Body of pancreas (tissue), 4 donors: ENCODE measurements around the gene FAM83B. TPM values are rescaled to one million over a fixed set of nuclear protein-coding genes. Genes with fewer than 3 reads are reported as not detected.
"Not testable (repeated sequence)": the region's sequence is repeated elsewhere in the genome, so short reads cannot be mapped to it uniquely, and the experiment has no call there.

Experiments used
- ATAC-seq: fragments of 150-250 bp; one replicate; pipeline ENCODE4 v1.9.1; 2016
- DNase-seq, 4 donors: peaks; one replicate each; pipeline ENCODE4 v3.0.0-alpha.2; 2019
- H3K27ac ChIP-seq, 4 donors: fragments of 200-600 bp; sonication (generic); 1 replicate in 3 of 4; 2 replicates in 1 of 4; pipeline versions ENCODE4 v1.5.1 to v1.6.1; 2016 to 2019; ENCODE audit warnings: mild to moderate bottlenecking in 1 of 4, mixed read lengths in 1 of 4, moderate library complexity in 1 of 4
- H3K27me3 ChIP-seq, 2 donors: fragments of 200-600 bp; sonication (generic); one replicate each; pipeline ENCODE4 v1.6.0; 2016; ENCODE audit warnings: mild to moderate bottlenecking in 1 of 2
- H3K36me3 ChIP-seq, 2 donors: fragments of 200-600 bp; sonication (generic); replicated peaks in 1 of 2; 2 replicates each; pipeline ENCODE4 v1.5.1; 2016; ENCODE audit warnings: low read depth in 2 of 2; ENCODE audit not compliant: insufficient read depth in 1 of 2
- H3K4me1 ChIP-seq: fragments of 200-600 bp; sonication (generic); one replicate; pipeline ENCODE4 v1.6.0; 2016
- H3K4me3 ChIP-seq, 2 donors: fragments of 200-600 bp; sonication (generic); 1 replicate in 1 of 2; 2 replicates in 1 of 2; pipeline ENCODE4 v1.5.1; 2016 to 2019
- H3K9me3 ChIP-seq, 3 donors: fragments of 200-600 bp; sonication (generic); 1 replicate in 2 of 3; 2 replicates in 1 of 3; pipeline ENCODE4 v1.5.1; 2016
- CTCF ChIP-seq, 7 experiments: fragments of 450-650 bp in 4 of 7; fragments of 200-600 bp in 3 of 7; sonication (generic) in 3 of 7; IDR thresholded peaks; one replicate each; pipeline ENCODE4 v1.5.1; 2016 to 2019; ENCODE audit warnings: antibody characterized with exemption in 7 of 7
- POLR2A ChIP-seq, 3 donors: fragments of 450-650 bp; IDR thresholded peaks; one replicate each; pipeline ENCODE4 v1.6.1; 2016; ENCODE audit warnings: antibody characterized with exemption in 3 of 3, mild to moderate bottlenecking in 2 of 3
- WGBS, 2 donors: methylation state at CpG; one replicate each; pipeline ENCODE4 v1.1.5; 2017; 5-methylcytosine and 5-hydroxymethylcytosine counted together
- intact Hi-C: fragments of 100-400 bp; cut with DNase I; formaldehyde crosslinking; loops from one replicate; pipeline ENCODE4 v1.15.1; 2023
- total RNA-seq, 2 donors: library from RNA; depleted of rRNA; stranded (reverse); fragments of >200 nt; gene quantifications; one replicate each; pipeline ENCODE4 v1.1.0, GENCODE V29; 2016

FAM83B gene
- total RNA-seq, 2 donors from 2014 or later: 3.4 to 6.9 TPM

DNA sequence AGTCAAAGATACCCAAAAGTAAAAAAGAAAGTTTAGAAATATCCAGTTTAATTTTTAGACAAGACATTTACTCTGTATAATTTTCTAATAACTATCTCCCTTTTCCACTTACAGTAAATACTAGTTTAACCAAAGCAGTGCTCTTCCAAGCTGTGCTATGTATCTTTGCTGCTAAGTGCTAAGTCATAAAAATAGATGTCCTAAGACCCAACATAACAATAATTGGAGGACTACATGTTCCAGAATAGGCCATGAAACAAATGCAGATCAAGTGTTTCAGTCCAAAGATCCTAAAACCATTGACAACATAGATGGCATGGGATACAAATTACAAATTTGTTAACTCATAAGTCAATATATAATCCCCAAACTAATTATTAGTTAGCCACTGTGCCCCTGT, 111.1 kb downstream of the FAM83B start:
- Histone ChIP-seq H3K9me3 (no peaks in the 10 kb centered on the region), H3K27me3 (no peaks in the 10 kb centered on the region), H3K27ac (no peak overlapping the region), H3K36me3 (no peaks in the 10 kb centered on the region), H3K4me1 (no peaks in the 10 kb centered on the region), H3K4me3 (no peak overlapping the region)
- no peak for ATAC-seq
- intact Hi-C loops: no loop called here
- DNase-seq: no peak
- TF ChIP-seq POLR2A (IDR thresholded peaks at IDR 0.05) (no peak), CTCF (IDR thresholded peaks at IDR 0.05) (no peak)

- intact Hi-C loops: no loop called here
- no peaks in the 10 kb centered on the region for H3K27me3 ChIP-seq
- H3K4me3 ChIP-seq: no peak overlapping the region
- H3K27ac ChIP-seq: no peak overlapping the region
- TF ChIP-seq POLR2A (IDR thresholded peaks at IDR 0.05) (no peak), CTCF (IDR thresholded peaks at IDR 0.05) (no peak)
- no peak for DNase-seq
- no peaks in the 10 kb centered on the region for H3K4me1 ChIP-seq
- H3K36me3 ChIP-seq: no peaks in the 10 kb centered on the region
- ATAC-seq: no peak
- H3K9me3 ChIP-seq: no peaks in the 10 kb centered on the region
- 51 to 72% methylated on average over 3 of the region's 3 CpGs for WGBS, 2 donors
Measured at GRCh38 chr6:54958446-54958845, 111.9 kb downstream of the FAM83B start.

GRCh38 chr6:54959820-54960219, 113.2 kb downstream of the FAM83B start:
- intact Hi-C loops: no loop called here
- no peak for ATAC-seq
- TF ChIP-seq POLR2A (IDR thresholded peaks at IDR 0.05) (no peak), CTCF (IDR thresholded peaks at IDR 0.05) (no peak)
- Histone ChIP-seq H3K36me3 (no peaks in the 10 kb centered on the region), H3K4me1 (no peaks in the 10 kb centered on the region), H3K27ac (no peak overlapping the region), H3K9me3 (no peaks in the 10 kb centered on the region), H3K27me3 (no peaks in the 10 kb centered on the region), H3K4me3 (no peak overlapping the region)
- no peak for DNase-seq
- 70 to 76% methylated on average over 4 of the region's 4 CpGs for WGBS, 2 donors

DNA sequence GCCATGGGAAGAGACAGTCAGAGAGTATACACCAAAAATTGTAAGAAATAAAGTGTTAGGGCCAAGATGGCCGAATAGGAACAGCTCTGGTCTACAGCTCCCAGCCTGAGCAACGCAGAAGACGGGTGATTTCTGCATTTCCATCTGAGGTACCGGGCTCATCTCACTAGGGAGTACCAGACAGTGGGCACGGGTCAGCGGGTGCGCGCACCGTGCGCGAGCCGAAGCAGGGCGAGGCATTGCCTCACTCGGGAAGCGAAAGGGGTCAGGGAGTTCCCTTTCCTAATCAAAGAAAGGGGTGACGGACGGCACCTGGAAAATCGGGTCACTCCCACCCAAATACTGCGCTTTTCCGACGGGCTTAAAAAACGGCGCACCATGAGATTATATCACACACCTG, 114.8 kb downstream of the FAM83B start:
- H3K9me3 ChIP-seq, H3K27ac ChIP-seq, H3K36me3 ChIP-seq, intact Hi-C loops, DNase-seq, ATAC-seq, H3K4me3 ChIP-seq, H3K27me3 ChIP-seq, H3K4me1 ChIP-seq: not testable (repeated sequence)
- 89 to 93% methylated on average over 23 of the region's 23 CpGs for WGBS, 2 donors

DNA sequence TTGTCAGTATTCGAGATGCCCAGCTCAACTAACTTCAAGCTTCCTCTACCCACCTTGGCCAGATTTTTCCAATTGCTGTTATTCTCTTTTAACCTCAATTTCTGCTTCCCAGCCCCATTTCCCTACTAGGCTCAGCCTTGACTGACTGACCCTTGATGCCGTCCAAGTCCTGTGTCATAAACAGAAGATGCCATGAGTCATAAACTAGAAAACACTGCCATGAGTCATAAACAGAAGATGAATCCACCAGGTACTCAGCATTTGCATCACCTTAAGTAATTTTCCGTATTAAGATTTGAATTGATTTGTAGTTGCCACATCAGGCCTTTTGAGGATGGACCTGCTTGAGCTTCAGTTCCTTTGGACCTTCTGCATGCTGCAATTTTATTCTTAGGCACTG, 123.8 kb downstream of the FAM83B start:
- Histone ChIP-seq H3K9me3 (no peaks in the 10 kb centered on the region), H3K4me3 (no peak overlapping the region), H3K27ac (no peak overlapping the region), H3K27me3 (no peaks in the 10 kb centered on the region), H3K36me3 (no peaks in the 10 kb centered on the region), H3K4me1 (no peaks in the 10 kb centered on the region)
- WGBS, 2 donors: 85 to 88% methylated on average over 2 to 3 of the region's 3 CpGs
- no peak for ATAC-seq
- TF ChIP-seq POLR2A (IDR thresholded peaks at IDR 0.05): no peak
- TF ChIP-seq CTCF (IDR thresholded peaks at IDR 0.05): no peak
- intact Hi-C loops: no loop called here
- DNase-seq: no peak
